ENCODE results near the gene FBXO9.
"Not testable (repeated sequence)": the region's sequence is repeated elsewhere in the genome, so short reads cannot be mapped to it uniquely, and the experiment has no call there.

FBXO9 gene

DNA sequence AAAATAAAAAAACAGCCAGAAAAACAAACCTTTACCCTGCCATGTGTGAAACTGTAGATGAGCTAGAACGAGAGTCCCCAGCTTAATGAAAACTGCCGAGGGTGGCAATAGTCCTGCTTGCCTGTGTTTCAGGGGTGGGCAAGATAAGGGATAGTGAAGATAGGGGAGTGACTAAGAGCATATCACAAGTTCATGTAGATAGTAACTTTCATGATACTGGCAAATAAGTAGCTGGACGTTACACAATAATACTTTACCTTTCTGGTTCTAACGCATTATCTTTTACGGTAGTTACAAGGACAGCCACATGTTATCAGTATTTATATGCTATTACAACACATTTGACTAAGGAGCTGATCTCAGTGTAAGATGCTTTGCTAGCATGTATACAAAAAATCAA is 9.3 kb upstream of the FBXO9 start:
- DNase-seq (ENCODE audit: low read depth in 1 of 2, low spot score in 1 of 2), result no peak
- in situ Hi-C loops (cut with HindIII; ENCODE audit: low pct_unique_long_range_greater_than_20kb, low sequenced_read_pairs), result no loop called here
- no peak for TF ChIP-seq JUND (IDR thresholded peaks at IDR 0.05; ENCODE audit: low read depth)

DNA sequence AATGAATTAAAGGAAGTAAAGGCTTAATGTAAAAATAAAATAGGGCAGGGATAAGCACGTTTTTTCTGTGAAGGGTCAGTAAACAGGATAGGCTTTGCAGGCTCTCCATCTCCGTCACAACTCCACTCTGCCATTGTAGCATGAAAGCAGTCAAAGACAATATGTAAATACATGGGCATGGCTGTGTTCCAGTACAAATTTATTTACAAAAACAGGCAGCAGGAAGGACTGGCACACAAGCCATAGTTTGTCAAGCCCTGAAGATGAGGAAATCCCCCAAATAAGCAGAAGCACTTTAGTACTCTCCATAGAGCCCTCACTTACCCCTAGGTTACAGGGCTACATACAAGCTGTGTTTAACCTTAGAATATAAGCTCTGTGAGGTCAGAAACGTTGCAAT is 8.9 kb upstream of the FBXO9 start:
- DNase-seq (ENCODE audit: low read depth in 1 of 2, low spot score in 1 of 2), result peak in 1 of 2 experiments; percentile 20
- in situ Hi-C loops (cut with HindIII; ENCODE audit: low pct_unique_long_range_greater_than_20kb, low sequenced_read_pairs), result no loop called here
- TF ChIP-seq JUND (IDR thresholded peaks at IDR 0.05; ENCODE audit: low read depth), result no peak

DNA sequence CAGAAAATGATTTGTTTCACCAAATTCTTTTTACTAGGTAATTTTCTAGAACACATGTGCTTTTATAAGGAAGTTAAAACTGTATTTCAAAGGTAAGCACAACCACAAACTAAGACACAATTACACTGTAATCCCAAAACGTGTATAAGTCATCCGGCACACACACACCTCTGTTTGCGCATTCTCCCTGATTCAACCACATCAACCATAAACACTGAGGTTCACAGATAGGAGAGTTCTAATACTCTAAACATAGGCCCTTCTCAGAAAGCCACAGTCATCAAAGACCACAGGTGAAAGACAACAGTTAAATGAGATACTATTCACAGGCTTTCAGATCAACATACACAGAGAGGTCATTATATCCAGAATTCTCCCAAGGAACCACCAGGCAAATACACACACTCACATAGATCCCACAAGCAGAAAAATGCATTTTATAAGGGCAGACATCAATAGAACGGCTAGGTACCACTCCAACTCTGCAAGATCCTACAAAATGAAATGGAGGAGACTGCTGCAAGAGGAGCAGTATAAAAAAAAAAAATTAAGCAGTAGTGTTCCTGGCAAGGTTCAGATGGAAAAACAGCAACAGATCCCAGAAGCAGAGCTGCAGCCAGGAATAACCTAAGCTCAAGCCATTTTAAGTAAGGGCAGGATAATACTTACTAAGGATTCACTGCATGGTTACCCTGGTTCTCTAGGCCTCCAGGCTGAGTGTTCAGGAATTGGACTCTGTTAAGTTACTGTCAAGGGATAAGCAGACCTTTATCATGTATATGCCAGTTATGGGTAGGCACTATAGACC is 6.6 kb upstream of the FBXO9 start:
- in situ Hi-C loops (cut with HindIII; ENCODE audit: low pct_unique_long_range_greater_than_20kb, low sequenced_read_pairs), result no loop called here
- no peak for TF ChIP-seq JUND (IDR thresholded peaks at IDR 0.05; ENCODE audit: low read depth)
- DNase-seq (ENCODE audit: low read depth in 1 of 2, low spot score in 1 of 2), result no peak

DNA sequence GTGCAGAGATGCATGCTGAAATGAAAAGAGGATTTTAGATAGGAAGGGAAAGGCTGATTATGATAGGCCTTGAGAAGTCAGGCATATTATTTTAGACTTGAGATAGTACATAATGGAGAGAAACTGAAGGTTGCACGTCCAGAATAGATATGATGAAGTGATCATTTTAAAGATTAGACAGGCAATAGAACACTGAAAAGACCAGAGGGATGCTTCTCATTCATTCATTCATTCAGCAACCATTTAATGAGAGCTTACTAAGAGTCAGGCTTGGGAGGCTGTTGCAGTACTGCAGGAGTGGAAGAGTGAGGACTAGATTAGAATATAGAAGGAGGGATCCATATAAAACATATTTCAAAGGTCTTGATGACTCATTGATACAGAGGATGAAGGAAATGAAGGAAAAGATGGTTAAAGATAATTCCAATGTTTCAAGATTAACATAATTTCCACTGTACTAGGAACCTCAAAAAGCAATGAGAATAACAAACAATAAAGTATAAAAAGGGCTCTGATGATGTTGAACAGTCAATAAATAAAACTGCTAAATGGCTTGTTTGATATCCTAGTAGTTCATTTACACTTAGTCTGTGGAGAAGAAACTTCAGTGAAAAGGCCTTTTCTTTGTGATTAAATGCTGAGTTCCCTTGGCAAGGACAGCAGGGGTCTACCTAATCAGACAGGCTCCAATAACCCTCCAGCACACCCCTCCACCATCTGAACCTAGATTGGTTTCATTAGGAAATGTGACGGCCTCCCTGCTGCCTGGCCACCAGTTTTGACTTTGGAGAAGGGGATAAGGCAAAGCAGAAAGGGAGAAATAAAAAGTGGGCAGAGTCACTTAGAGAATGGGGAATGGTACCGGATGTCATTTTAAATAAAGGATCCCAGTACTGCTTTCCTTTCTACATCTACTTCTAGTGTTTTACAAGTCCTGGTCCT is 5.3 kb upstream of the FBXO9 start:
- in situ Hi-C loops (cut with HindIII; ENCODE audit: low pct_unique_long_range_greater_than_20kb, low sequenced_read_pairs), result no loop called here
- no peak for TF ChIP-seq JUND (IDR thresholded peaks at IDR 0.05; ENCODE audit: low read depth)
- no peak for DNase-seq (ENCODE audit: low read depth in 1 of 2, low spot score in 1 of 2)

DNA sequence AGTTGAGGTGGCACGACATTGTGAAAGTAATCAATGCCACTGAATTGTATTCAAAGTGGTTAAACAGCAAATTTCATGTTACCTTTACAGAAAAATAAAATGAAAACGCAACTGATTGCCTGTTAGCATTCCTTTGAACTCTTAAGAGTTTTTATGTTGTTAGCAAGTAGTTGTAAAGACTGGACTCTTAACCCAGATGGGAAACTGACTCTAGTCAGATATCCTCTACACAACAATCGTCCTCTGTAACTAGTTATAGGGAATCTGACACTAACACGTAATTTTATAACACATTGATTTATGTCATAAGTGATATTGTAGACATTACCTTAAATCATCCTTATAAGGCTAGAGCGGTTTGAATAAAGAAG is 3.0 kb upstream of the FBXO9 start:
- no peak for TF ChIP-seq JUND (IDR thresholded peaks at IDR 0.05; ENCODE audit: low read depth)
- in situ Hi-C loops (cut with HindIII; ENCODE audit: low pct_unique_long_range_greater_than_20kb, low sequenced_read_pairs), result no loop called here
- DNase-seq (ENCODE audit: low read depth in 1 of 2, low spot score in 1 of 2), result peak in 1 of 2 experiments; percentile 5

DNA sequence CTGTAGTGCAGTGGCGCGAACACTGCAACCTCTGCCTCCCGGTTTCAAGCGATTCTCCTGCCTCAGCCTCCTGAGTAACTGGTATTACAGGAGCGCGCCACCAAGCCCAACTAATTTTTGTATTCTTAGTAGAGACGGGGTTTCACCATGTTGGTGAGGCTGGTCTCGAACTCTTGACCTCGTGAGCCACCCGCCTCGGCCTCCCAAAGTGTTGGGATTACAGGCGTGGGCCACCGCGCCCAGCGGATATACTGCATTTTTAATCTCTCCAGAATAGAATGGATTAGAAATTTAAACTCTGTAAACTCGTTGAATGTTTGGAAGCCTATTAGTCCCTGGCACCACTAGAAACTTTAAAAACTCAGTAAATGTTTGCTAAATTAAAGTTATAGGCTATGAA is 949 bp upstream of the FBXO9 start:
- DNase-seq (ENCODE audit: low read depth in 1 of 2, low spot score in 1 of 2); in situ Hi-C loops (cut with HindIII; ENCODE audit: low pct_unique_long_range_greater_than_20kb, low sequenced_read_pairs): not testable (repeated sequence)

DNA sequence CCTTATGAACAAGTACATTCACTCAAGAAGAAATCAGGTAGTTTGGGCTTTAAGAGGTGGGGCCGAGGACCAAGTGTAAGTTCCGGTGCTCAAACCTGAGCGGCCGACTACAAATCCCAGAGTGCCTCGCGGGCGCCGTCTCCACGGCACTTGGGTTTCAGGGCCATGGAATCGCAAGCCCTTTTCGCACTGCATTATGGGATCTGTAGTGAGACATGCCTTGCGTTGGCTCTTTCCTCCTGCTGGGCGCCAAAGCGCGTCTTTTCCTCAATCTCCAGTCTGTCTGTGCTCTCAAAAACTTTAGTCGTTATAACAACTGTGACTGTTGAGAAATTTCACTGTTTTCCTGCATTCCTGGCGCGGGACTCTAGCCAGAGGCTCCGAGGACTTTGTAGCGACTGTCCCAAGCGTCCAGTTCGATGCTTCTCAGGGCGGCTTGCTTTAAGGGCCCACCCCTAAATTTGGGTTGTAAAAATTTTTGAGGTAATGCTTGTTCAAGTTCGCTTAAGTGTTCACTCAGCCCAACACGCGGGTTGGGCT is 408 bp upstream of the FBXO9 start:
- in situ Hi-C loops (cut with HindIII; ENCODE audit: low pct_unique_long_range_greater_than_20kb, low sequenced_read_pairs), result no loop called here
- TF ChIP-seq JUND (IDR thresholded peaks at IDR 0.05; ENCODE audit: low read depth), result no peak
- peak; percentile 90 to 99 for DNase-seq (ENCODE audit: low read depth in 1 of 2, low spot score in 1 of 2)

DNA sequence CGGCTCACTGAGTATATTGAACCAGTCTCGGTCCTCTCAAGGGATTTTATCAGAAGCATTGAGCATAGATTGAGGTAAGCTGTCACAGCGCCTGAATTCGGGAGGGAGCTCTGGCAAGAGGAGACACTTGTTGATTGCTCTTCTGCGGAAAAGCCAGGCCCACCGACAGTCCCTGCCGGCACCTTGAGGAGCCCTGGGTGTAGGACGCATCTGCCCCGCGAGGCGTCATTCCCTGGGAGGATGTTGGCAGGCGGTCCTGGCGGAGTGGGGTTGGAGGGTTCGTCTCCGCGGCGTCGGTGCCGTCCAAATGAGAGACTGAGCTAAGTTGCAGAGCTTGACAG is 843 bp downstream of the FBXO9 start:
- no peak for TF ChIP-seq JUND (IDR thresholded peaks at IDR 0.05; ENCODE audit: low read depth)
- DNase-seq (ENCODE audit: low read depth in 1 of 2, low spot score in 1 of 2), result peak in 1 of 2 experiments; percentile 56
- in situ Hi-C loops (cut with HindIII; ENCODE audit: low pct_unique_long_range_greater_than_20kb, low sequenced_read_pairs), result no loop called here

DNA sequence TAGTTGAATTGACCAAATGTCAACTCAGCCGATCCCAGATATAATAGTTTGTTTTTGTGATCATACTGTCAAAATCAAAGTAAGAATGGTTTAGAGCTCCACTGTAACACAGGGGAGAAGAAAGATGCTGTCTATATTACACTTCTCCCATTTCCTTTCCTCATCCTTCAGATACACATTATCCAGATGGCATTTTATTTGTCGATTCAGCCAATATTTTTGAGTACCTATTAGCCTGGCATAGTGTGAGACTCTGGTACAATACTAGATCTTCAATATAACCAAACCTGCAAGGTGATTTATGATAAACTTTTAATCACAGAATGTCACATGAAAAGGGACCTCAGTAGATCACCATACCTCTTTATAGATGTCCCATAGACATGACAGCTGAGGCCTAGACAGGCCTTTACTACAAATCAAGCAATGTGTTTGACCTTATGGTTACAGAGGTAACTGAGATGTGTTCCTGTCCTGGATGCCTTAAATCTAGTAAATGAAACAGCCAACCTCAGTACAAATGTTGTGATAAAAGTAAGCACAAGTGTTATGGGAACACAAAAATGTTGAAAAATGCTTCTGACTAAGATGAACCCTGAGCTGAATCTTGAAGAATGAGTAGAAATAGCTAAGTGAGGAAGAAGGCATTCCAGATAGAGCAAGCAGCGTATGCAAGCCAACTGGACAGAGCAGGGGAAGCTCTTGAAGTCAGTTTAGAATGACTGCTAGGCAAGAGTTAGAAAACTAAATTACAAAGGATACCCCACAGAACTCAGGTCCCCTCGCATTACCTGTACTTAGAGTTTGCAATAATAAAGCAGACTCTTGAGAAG is 1.9 kb downstream of the FBXO9 start:
- DNase-seq (ENCODE audit: low read depth in 1 of 2, low spot score in 1 of 2), result no peak
- in situ Hi-C loops (cut with HindIII; ENCODE audit: low pct_unique_long_range_greater_than_20kb, low sequenced_read_pairs), result no loop called here

DNA sequence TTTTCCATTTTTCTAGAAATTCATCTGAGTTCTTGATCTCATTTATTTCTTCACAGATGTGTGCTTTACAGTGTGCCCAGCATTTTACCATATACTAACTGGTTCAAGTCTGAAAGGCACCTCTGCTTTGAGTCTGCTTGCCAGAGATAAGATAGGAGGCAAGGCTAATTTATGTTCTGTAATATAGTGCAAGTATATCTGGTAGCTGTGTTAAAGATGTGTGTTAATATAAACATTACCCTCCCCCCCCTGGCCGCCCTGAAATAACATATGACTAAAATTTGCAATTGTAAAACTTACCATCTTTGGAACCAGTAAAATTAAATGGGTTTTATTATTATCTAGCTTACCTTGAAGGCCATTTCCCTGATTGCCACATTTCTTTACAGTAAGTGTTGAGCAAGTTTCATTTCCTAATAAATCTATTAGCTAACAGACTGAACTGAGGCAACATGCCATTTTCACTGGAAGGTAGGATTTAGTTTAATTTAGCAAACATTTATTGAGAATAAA is 2.7 kb downstream of the FBXO9 start:
- in situ Hi-C loops (cut with HindIII; ENCODE audit: low pct_unique_long_range_greater_than_20kb, low sequenced_read_pairs), result no loop called here
- no peak for TF ChIP-seq JUND (IDR thresholded peaks at IDR 0.05; ENCODE audit: low read depth)
- no peak for DNase-seq (ENCODE audit: low read depth in 1 of 2, low spot score in 1 of 2)

More for the DNA sequence above, 1.9 kb downstream of the FBXO9 start:
- no peak for TF ChIP-seq JUND (IDR thresholded peaks at IDR 0.05; ENCODE audit: low read depth)

DNA sequence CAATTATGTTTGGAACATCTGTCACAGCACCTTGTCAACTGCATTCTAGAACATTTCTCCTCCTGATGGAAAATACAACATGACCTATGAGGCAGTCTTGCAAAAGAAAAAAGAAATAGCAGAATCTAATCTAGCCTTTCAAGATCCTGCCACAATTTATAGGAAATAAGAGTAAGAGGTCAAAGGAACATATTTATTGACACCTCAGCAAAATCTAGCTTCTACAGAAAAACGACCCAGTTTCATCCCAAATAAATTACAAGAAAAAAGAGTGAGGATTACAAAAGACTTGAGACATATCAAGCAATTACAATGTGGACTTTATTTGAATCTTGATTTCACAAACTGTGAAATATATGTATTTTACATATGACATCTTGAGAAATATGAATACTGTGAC is 4.2 kb downstream of the FBXO9 start:
- DNase-seq (ENCODE audit: low read depth in 1 of 2, low spot score in 1 of 2), result no peak
- in situ Hi-C loops (cut with HindIII; ENCODE audit: low pct_unique_long_range_greater_than_20kb, low sequenced_read_pairs), result no loop called here
- TF ChIP-seq JUND (IDR thresholded peaks at IDR 0.05; ENCODE audit: low read depth), result no peak

DNA sequence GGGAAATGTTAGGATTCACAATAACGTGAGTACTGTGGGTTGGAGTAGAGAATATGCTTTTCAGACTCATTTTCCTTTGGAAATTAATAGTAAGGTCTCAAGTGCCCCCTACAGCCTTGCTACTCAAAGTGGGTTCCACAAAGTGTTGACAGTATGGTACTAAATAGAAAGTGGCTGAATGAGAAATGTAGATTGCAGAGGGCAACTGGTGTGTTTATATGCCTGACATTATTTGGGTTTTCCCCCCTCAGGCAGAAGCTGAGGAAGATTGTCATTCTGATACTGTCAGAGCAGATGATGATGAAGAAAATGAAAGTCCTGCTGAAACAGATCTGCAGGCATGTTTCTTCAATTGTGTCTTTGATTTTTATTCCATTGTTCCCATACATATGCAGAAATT is 5.6 kb downstream of the FBXO9 start:
- in situ Hi-C loops (cut with HindIII; ENCODE audit: low pct_unique_long_range_greater_than_20kb, low sequenced_read_pairs), result no loop called here
- DNase-seq (ENCODE audit: low read depth in 1 of 2, low spot score in 1 of 2), result no peak
- no peak for TF ChIP-seq JUND (IDR thresholded peaks at IDR 0.05; ENCODE audit: low read depth)
